ENCODE results near the gene LTB4R. TPM values are rescaled to one million over a fixed set of nuclear protein-coding genes. Genes with fewer than 3 reads are reported as not detected.

LTB4R gene
- total RNA-seq, 1 experiment from 2014 or later: 10.3 TPM

DNA sequence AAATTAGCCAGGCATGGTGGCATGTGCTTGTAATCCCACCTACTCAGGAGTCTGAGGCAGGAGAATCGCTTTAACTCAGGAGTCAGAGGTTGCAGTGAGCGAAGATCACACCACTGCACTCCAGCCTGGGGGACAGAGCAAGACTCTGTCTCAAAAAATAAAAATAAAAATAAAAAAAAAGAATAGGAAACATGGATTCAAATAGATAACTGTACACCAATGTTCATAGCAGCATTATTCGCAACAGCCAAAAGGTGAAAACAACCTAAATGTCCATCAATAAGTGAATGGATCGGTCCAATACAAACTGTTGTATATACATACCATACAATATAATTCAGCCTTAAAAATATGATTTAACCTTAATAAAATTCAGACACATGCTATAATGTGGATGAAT is 31.6 kb downstream of the LTB4R start:
- H3K27me3 ChIP-seq (ENCODE audit: insufficient read depth, low read depth): no peaks in the 10 kb centered on the region

GRCh38 chr14:24343795-24344660 is 32.7 kb downstream of the LTB4R start:
- Histone ChIP-seq H3K9me3 (ENCODE audit: insufficient read depth, low read depth) (no peaks in the 10 kb centered on the region), H4K20me1 (ENCODE audit: insufficient read depth) (no peaks in the 10 kb centered on the region), H3K27ac (no peak overlapping the region), H3K4me1 (replicated peaks; ENCODE audit: insufficient read depth) (no peaks in the 10 kb centered on the region), H3K79me2 (ENCODE audit: low read depth) (no peaks in the 10 kb centered on the region), H3K4me2 (no peak overlapping the region), H2AFZ (no peak overlapping the region), H3K4me3 (no peak overlapping the region), H3K36me3 (ENCODE audit: low read depth) (no peaks in the 10 kb centered on the region), H3K27me3 (ENCODE audit: insufficient read depth, low read depth) (no peaks in the 10 kb centered on the region), H3F3A (ENCODE audit: insufficient read depth, low read depth) (no peaks in the 10 kb centered on the region), H3K9me2 (ENCODE audit: insufficient read depth) (no peaks in the 10 kb centered on the region)
- POLR2A ChIA-PET (ENCODE audit: unreplicated experiment): no interaction called here
- CTCF ChIA-PET: no interaction called here
- no TSS peak for BruUV-seq (replicated peaks)
- TF ChIP-seq, protein P1, sequence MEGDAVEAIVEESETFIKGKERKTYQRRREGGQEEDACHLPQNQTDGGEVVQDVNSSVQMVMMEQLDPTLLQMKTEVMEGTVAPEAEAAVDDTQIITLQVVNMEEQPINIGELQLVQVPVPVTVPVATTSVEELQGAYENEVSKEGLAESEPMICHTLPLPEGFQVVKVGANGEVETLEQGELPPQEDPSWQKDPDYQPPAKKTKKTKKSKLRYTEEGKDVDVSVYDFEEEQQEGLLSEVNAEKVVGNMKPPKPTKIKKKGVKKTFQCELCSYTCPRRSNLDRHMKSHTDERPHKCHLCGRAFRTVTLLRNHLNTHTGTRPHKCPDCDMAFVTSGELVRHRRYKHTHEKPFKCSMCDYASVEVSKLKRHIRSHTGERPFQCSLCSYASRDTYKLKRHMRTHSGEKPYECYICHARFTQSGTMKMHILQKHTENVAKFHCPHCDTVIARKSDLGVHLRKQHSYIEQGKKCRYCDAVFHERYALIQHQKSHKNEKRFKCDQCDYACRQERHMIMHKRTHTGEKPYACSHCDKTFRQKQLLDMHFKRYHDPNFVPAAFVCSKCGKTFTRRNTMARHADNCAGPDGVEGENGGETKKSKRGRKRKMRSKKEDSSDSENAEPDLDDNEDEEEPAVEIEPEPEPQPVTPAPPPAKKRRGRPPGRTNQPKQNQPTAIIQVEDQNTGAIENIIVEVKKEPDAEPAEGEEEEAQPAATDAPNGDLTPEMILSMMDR (conservative IDR thresholded peaks at IDR 0.05): no peak
- no peak for TF ChIP-seq EZH2 (IDR thresholded peaks at IDR 0.05; ENCODE audit: low read depth)
- no peak for DNase-seq
- intact Hi-C loops (cut with micrococcal nuclease; ENCODE audit: unreplicated experiment): no loop called here

More for the DNA sequence above, 31.6 kb downstream of the LTB4R start:
- no peaks in the 10 kb centered on the region for H3K36me3 ChIP-seq (ENCODE audit: low read depth)
- H3K9me3 ChIP-seq (ENCODE audit: insufficient read depth, low read depth): no peaks in the 10 kb centered on the region
- no peaks in the 10 kb centered on the region for H3F3A ChIP-seq (ENCODE audit: insufficient read depth, low read depth)
- H3K4me2 ChIP-seq: no peak overlapping the region
- no peak overlapping the region for H3K27ac ChIP-seq
- H3K4me1 ChIP-seq (replicated peaks; ENCODE audit: insufficient read depth): no peaks in the 10 kb centered on the region
- no peak overlapping the region for H3K4me3 ChIP-seq
- intact Hi-C loops (cut with micrococcal nuclease; ENCODE audit: unreplicated experiment): no loop called here
- POLR2A ChIA-PET (ENCODE audit: unreplicated experiment): no interaction called here
- H3K9me2 ChIP-seq (ENCODE audit: insufficient read depth): no peaks in the 10 kb centered on the region
- H2AFZ ChIP-seq: no peak overlapping the region
- no peak for DNase-seq
- BruUV-seq (replicated peaks): no TSS peak
- CTCF ChIA-PET: no interaction called here
- H4K20me1 ChIP-seq (ENCODE audit: insufficient read depth): no peaks in the 10 kb centered on the region
- no peak for TF ChIP-seq EZH2 (IDR thresholded peaks at IDR 0.05; ENCODE audit: low read depth)
- TF ChIP-seq, protein P1 (conservative IDR thresholded peaks at IDR 0.05): no peak
- no peaks in the 10 kb centered on the region for H3K79me2 ChIP-seq (ENCODE audit: low read depth)

DNA sequence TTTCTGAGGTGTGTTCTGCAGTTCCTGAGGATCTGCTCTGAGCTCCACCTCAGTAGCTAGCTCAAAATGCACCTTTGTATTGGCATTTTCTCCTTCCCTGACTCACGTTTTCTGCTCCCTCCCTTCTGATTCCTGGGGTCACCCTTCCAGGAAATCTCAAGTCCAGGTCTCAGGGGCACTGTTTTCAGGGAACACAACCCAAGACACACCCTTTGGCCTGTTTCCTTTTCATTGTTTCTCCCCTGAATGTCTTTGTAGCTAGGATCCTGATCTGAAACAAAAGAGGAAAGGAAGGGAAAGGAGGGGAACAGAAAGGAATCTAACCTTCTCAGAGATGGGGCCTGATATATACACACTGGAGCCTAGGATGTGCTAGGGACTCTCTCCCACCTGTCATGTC is 35.8 kb downstream of the LTB4R start:
- ChIA-PET CTCF (interaction anchor here (1.1 kb wide), 1 partner anchor 84 kb away, joined by 5 read pairs; no protein-coding TSS in a partner anchor), POLR2A (ENCODE audit: unreplicated experiment) (interaction anchor here (0.6 kb wide), 1 partner anchor 33 kb away, joined by 3 read pairs; no protein-coding TSS in a partner anchor)
- no peak overlapping the region for H2AFZ ChIP-seq
- H3K9me3 ChIP-seq (ENCODE audit: insufficient read depth, low read depth): no peaks in the 10 kb centered on the region
- no peak overlapping the region for H3K4me2 ChIP-seq
- H3K4me1 ChIP-seq (replicated peaks; ENCODE audit: insufficient read depth): no peaks in the 10 kb centered on the region
- intact Hi-C loops (cut with micrococcal nuclease; ENCODE audit: unreplicated experiment): no loop called here
- no peaks in the 10 kb centered on the region for H3F3A ChIP-seq (ENCODE audit: insufficient read depth, low read depth)
- H3K4me3 ChIP-seq: no peak overlapping the region
- BruUV-seq (replicated peaks): no TSS peak
- no peak for DNase-seq
- no peaks in the 10 kb centered on the region for H3K9me2 ChIP-seq (ENCODE audit: insufficient read depth)
- H3K27me3 ChIP-seq (ENCODE audit: insufficient read depth, low read depth): no peaks in the 10 kb centered on the region
- no peaks in the 10 kb centered on the region for H3K36me3 ChIP-seq (ENCODE audit: low read depth)
- no peaks in the 10 kb centered on the region for H4K20me1 ChIP-seq (ENCODE audit: insufficient read depth)
- no peak overlapping the region for H3K27ac ChIP-seq
- no peaks in the 10 kb centered on the region for H3K79me2 ChIP-seq (ENCODE audit: low read depth)
- TF ChIP-seq, protein P1 (conservative IDR thresholded peaks at IDR 0.05): no peak
- TF ChIP-seq EZH2 (IDR thresholded peaks at IDR 0.05; ENCODE audit: low read depth): no peak

Measured in PC-9 (cell line).